Measurements from ENCODE around the gene VSIR. TPM values are rescaled to one million over a fixed set of nuclear protein-coding genes. Genes with fewer than 3 reads are reported as not detected.

VSIR gene
- total and polyA plus RNA-seq, 2 donors (not counting 1 experiment from before 2014, with no cell fraction given) = 40.5 to 61.2 TPM

DNA sequence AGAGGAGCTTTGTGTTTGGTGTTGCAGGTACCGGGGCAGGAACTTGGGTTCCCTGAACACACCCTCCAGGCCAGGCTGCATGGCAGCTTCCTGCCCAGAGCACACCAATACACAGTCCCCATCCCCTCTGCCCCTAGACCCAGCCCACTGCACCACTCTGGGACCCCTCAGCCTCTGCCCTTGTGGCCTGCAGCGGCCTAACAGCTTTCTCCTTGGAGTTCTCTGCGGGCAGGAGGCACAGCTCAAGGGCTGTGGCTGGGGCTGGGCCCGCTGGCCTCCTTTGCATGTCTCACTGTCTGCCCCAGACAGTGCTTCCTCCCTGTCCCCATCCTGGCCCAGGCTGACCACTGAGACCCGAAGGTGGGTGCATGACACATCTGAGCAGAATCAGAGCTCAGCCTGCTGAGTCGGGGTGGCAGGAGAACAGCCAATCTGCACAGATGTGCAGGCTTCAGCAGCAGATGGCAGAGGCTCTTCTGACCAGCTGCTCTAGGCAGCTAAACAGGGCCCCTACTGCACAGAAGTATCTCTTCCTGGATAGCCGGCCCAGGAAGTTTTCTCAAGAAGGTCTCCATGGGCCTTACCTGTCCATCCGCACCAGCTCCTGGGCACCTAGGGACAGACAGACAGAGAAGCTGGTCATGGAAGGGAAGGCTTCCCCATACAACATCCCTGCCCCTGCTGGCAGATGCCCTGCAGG is 20.8 kb downstream of the VSIR start:
- H3K9me3 ChIP-seq (ENCODE audit: control extremely low read depth in 1 of 3, control insufficient read depth in 2 of 3, insufficient read depth in 1 of 3, low read length in 2 of 3) = peaks cover 0 to 3% (median 0%) of the 10 kb centered on the region in 3 donors
- H3K27ac Mint-ChIP-seq = peak overlapping the region; percentile 96
- intact Hi-C loops (cut with micrococcal nuclease) = no loop called here
- H3K36me3 ChIP-seq (replicated peaks in 1 of 2; ENCODE audit: control extremely low read depth in 1 of 2, control insufficient read depth in 1 of 2, extremely low read depth in 1 of 2, insufficient read depth in 2 of 2, low read length in 1 of 2) = peaks cover 0 to 19% of the 10 kb centered on the region in 2 experiments
- H3K27me3 Mint-ChIP-seq = no peaks in the 10 kb centered on the region
- DNase-seq (no peak), ATAC-seq (ENCODE audit: low read depth) (no peak)
- H3K4me1 ChIP-seq (ENCODE audit: control insufficient read depth in 2 of 2, insufficient read depth in 2 of 2, low read length in 2 of 2) = peaks cover 99 to 100% of the 10 kb centered on the region in 2 donors
- no peaks in the 10 kb centered on the region for H4K20me1 ChIP-seq (ENCODE audit: control insufficient read depth, insufficient read depth, low read length, poor library complexity, severe bottlenecking)
- H2AFZ ChIP-seq (ENCODE audit: insufficient read depth, low read depth, low read length, poor library complexity, severe bottlenecking) = no peak overlapping the region
- POLR2A ChIA-PET = interaction anchor here (0.6 to 1.8 kb wide), 5 partner anchors 15 to 1343 kb away, joined by 3 to 7 read pairs (median 4); partner anchors contain the start of gene VSIR
- TF ChIP-seq EZH2 (IDR thresholded peaks at IDR 0.05; ENCODE audit: borderline replicate concordance, insufficient read depth, low read depth, low read length, poor library complexity, severe bottlenecking) = no peak
- TF ChIP-seq, protein P1, sequence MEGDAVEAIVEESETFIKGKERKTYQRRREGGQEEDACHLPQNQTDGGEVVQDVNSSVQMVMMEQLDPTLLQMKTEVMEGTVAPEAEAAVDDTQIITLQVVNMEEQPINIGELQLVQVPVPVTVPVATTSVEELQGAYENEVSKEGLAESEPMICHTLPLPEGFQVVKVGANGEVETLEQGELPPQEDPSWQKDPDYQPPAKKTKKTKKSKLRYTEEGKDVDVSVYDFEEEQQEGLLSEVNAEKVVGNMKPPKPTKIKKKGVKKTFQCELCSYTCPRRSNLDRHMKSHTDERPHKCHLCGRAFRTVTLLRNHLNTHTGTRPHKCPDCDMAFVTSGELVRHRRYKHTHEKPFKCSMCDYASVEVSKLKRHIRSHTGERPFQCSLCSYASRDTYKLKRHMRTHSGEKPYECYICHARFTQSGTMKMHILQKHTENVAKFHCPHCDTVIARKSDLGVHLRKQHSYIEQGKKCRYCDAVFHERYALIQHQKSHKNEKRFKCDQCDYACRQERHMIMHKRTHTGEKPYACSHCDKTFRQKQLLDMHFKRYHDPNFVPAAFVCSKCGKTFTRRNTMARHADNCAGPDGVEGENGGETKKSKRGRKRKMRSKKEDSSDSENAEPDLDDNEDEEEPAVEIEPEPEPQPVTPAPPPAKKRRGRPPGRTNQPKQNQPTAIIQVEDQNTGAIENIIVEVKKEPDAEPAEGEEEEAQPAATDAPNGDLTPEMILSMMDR (IDR thresholded peaks at IDR 0.05) = no peak
- H3K4me1 Mint-ChIP-seq = peaks cover 86% of the 10 kb centered on the region
- WGBS (ENCODE audit: insufficient coverage) = 28% methylated on average over 7 of the region's 8 CpGs
- peak overlapping the region; percentile 56 for H3K4me2 ChIP-seq (replicated peaks; ENCODE audit: low read depth, low read length, poor library complexity, severe bottlenecking)
- H3K4me3 Mint-ChIP-seq = peak overlapping the region; percentile 77
- H3K9me3 Mint-ChIP-seq (ENCODE audit: insufficient read depth) = no peaks in the 10 kb centered on the region
- peak overlapping the region; percentile 10 for H3K9ac ChIP-seq (ENCODE audit: low read length)
- H3K4me3 ChIP-seq (ENCODE audit: control extremely low read depth in 1 of 5, extremely low read depth in 1 of 5, insufficient read depth in 1 of 5, low read depth in 2 of 5, low read length in 4 of 5) = peak overlapping the region in 1 of 5 experiments; percentile 19
- H3K27ac ChIP-seq (ENCODE audit: low read length in 2 of 2) = peak overlapping the region; percentile 35 to 84
- no peaks in the 10 kb centered on the region for H3K27me3 ChIP-seq (replicated peaks in 1 of 4; ENCODE audit: control extremely low read depth in 1 of 4, control insufficient read depth in 3 of 4, insufficient read depth in 4 of 4, low read length in 3 of 4)
- no peaks in the 10 kb centered on the region for H3K79me2 ChIP-seq (ENCODE audit: control insufficient read depth, insufficient read depth, low read length)
- CTCF ChIA-PET = interaction anchor here (0.7 to 1.4 kb wide), 9 partner anchors 10 to 144 kb away, joined by 3 to 11 read pairs (median 4); partner anchors contain the start of gene VSIR
